ENCODE data around the gene SLC37A1. TPM values are rescaled to one million over a fixed set of nuclear protein-coding genes. Genes with fewer than 3 reads are reported as not detected.

Gene SLC37A1
- total RNA-seq, 1 experiment from 2014 or later: 37.7 TPM

GRCh38 chr21:42578761-42579415 is 65.2 kb downstream of the SLC37A1 start:
- Histone ChIP-seq H4K8ac (replicated peaks; ENCODE audit: insufficient read length, low read depth, low read length) (no peak overlapping the region), H2BK15ac (ENCODE audit: low read depth, low read length) (no peak overlapping the region), H3K4me2 (ENCODE audit: insufficient read depth, insufficient read length, low read length) (no peak overlapping the region), H4K20me1 (ENCODE audit: control insufficient read depth, insufficient read depth, insufficient read length) (no peaks in the 10 kb centered on the region), H2AFZ (ENCODE audit: low read length) (no peak overlapping the region), H2BK20ac (ENCODE audit: low read depth, low read length, poor library complexity, severe bottlenecking) (no peak overlapping the region), H2BK12ac (ENCODE audit: insufficient read length, low read depth, low read length) (no peak overlapping the region), H3K18ac (ENCODE audit: insufficient read length, low read depth, low read length) (no peak overlapping the region), H3K23ac (ENCODE audit: insufficient read length, low read depth, low read length) (no peak overlapping the region), H2AK5ac (ENCODE audit: insufficient read length, low read length) (no peak overlapping the region), H3K23me2 (ENCODE audit: insufficient read length, low read depth, low read length, poor library complexity, severe bottlenecking) (peaks cover 3% of the 10 kb centered on the region), H3K79me2 (ENCODE audit: insufficient read depth, low read length) (no peaks in the 10 kb centered on the region), H3K4me1 (ENCODE audit: insufficient read depth, low read length) (no peaks in the 10 kb centered on the region), H2BK5ac (ENCODE audit: insufficient read length, low read length) (no peak overlapping the region), H3K4ac (ENCODE audit: low read depth, low read length) (no peak overlapping the region), H4K91ac (ENCODE audit: insufficient read length, low read depth, low read length) (no peak overlapping the region), H3K14ac (ENCODE audit: insufficient read depth, low read length) (no peak overlapping the region), H3K9me3 (ENCODE audit: control insufficient read depth, low read depth, low read length) (no peaks in the 10 kb centered on the region), H3K27ac (ENCODE audit: insufficient read length, low read depth, low read length) (no peak overlapping the region), H3K27me3 (ENCODE audit: insufficient read depth, low read length) (no peaks in the 10 kb centered on the region), H3K56ac (ENCODE audit: insufficient read length, low read depth, low read length) (no peak overlapping the region), H3K79me1 (ENCODE audit: insufficient read depth, low read depth, low read length, poor library complexity, severe bottlenecking) (no peaks in the 10 kb centered on the region), H3K9ac (ENCODE audit: extremely low read depth, insufficient read length, low read length) (no peak overlapping the region), H4K5ac (ENCODE audit: insufficient read length, low read depth, low read length) (no peak overlapping the region), H3T11ph (ENCODE audit: low read length) (no peak overlapping the region), H2BK120ac (ENCODE audit: low read depth, low read length, poor library complexity, severe bottlenecking) (no peak overlapping the region)
- Mint-ChIP-seq H3K36me3 (ENCODE audit: insufficient read depth in 1 of 3, low read depth in 3 of 3) (peaks cover 24 to 49% (median 42%) of the 10 kb centered on the region in 3 experiments), H3K9me3 (peaks cover 14 to 23% of the 10 kb centered on the region in 2 experiments), H3K4me1 (peaks cover 0 to 4% of the 10 kb centered on the region in 2 experiments; a peak in 1 of 4 replicates), H3K4me3 (no peak overlapping the region), H3K27ac (no peak overlapping the region), H3K27me3 (ENCODE audit: low read depth) (no peaks in the 10 kb centered on the region; the same call in none of the 2 replicates)
- TF ChIP-seq CTCF (conservative IDR thresholded peaks at IDR 0.05): no peak
- DNase-seq: no peak
- WGBS (ENCODE audit: extremely low coverage, insufficient read length, low lambda C conversion rate): no CpG with 5 or more reads among the region's 12 CpGs
